Uterus (tissue), 2 donors: ENCODE measurements around the gene ZCCHC3.
A peak's percentile ranks its signal among the peaks of the same experiment; 100 is the strongest.

Experiments
- CTCF ChIP-seq, 4 experiments: fragments of 200-600 bp in 2 of 4; fragments of 450-650 bp in 2 of 4; sonication (generic) in 2 of 4; IDR thresholded peaks; one replicate each; pipeline ENCODE4 v1.5.1; 2016 to 2019; ENCODE audit warnings: antibody characterized with exemption in 4 of 4, mild to moderate bottlenecking in 2 of 4, moderate library complexity in 1 of 4
- POLR2A ChIP-seq, 2 donors: fragments of 450-650 bp; IDR thresholded peaks; one replicate each; pipeline ENCODE4 v1.6.1; 2016; ENCODE audit warnings: antibody characterized with exemption in 2 of 2, mild to moderate bottlenecking in 1 of 2, moderate library complexity in 1 of 2

- TF ChIP-seq CTCF (IDR thresholded peaks at IDR 0.05), result peak in 3 of 4 experiments; percentile 26 to 35 (median 29)
- TF ChIP-seq POLR2A (IDR thresholded peaks at IDR 0.05), result peak; percentile 65 to 70
Observed at GRCh38 chr20:297098-297924, at the start of gene ZCCHC3.
